Body of pancreas (tissue), 4 donors: Measurements from ENCODE around the gene AFF3. TPM values are rescaled to one million over a fixed set of nuclear protein-coding genes. Genes with fewer than 3 reads are reported as not detected.

Experiments used
- ATAC-seq: fragments of 150-250 bp; one replicate; pipeline ENCODE4 v1.9.1; 2016
- DNase-seq, 4 donors: peaks; one replicate each; pipeline ENCODE4 v3.0.0-alpha.2; 2019
- H3K27ac ChIP-seq, 4 donors: fragments of 200-600 bp; sonication (generic); 1 replicate in 3 of 4; 2 replicates in 1 of 4; pipeline versions ENCODE4 v1.5.1 to v1.6.1; 2016 to 2019; ENCODE audit warnings: mild to moderate bottlenecking in 1 of 4, mixed read lengths in 1 of 4, moderate library complexity in 1 of 4
- H3K27me3 ChIP-seq, 2 donors: fragments of 200-600 bp; sonication (generic); one replicate each; pipeline ENCODE4 v1.6.0; 2016; ENCODE audit warnings: mild to moderate bottlenecking in 1 of 2
- H3K36me3 ChIP-seq, 2 donors: fragments of 200-600 bp; sonication (generic); replicated peaks in 1 of 2; 2 replicates each; pipeline ENCODE4 v1.5.1; 2016; ENCODE audit warnings: low read depth in 2 of 2; ENCODE audit not compliant: insufficient read depth in 1 of 2
- H3K4me1 ChIP-seq: fragments of 200-600 bp; sonication (generic); one replicate; pipeline ENCODE4 v1.6.0; 2016
- H3K4me3 ChIP-seq, 2 donors: fragments of 200-600 bp; sonication (generic); 1 replicate in 1 of 2; 2 replicates in 1 of 2; pipeline ENCODE4 v1.5.1; 2016 to 2019
- H3K9me3 ChIP-seq, 3 donors: fragments of 200-600 bp; sonication (generic); 1 replicate in 2 of 3; 2 replicates in 1 of 3; pipeline ENCODE4 v1.5.1; 2016
- POLR2A ChIP-seq, 3 donors: fragments of 450-650 bp; IDR thresholded peaks; one replicate each; pipeline ENCODE4 v1.6.1; 2016; ENCODE audit warnings: antibody characterized with exemption in 3 of 3, mild to moderate bottlenecking in 2 of 3
- WGBS, 2 donors: methylation state at CpG; one replicate each; pipeline ENCODE4 v1.1.5; 2017; 5-methylcytosine and 5-hydroxymethylcytosine counted together
- intact Hi-C: fragments of 100-400 bp; cut with DNase I; formaldehyde crosslinking; loops from one replicate; pipeline ENCODE4 v1.15.1; 2023
- total RNA-seq, 2 donors: library from RNA; depleted of rRNA; stranded (reverse); fragments of >200 nt; gene quantifications; one replicate each; pipeline ENCODE4 v1.1.0, GENCODE V29; 2016
- TF ChIP-seq, protein P1 (sequence below), 7 experiments: fragments of 450-650 bp in 4 of 7; fragments of 200-600 bp in 3 of 7; sonication (generic) in 3 of 7; IDR thresholded peaks; one replicate each; pipeline ENCODE4 v1.5.1; 2016 to 2019; ENCODE audit warnings: antibody characterized with exemption in 7 of 7

Gene AFF3
- total RNA-seq, 2 donors from 2014 or later: 0.52 to 0.99 TPM

DNA sequence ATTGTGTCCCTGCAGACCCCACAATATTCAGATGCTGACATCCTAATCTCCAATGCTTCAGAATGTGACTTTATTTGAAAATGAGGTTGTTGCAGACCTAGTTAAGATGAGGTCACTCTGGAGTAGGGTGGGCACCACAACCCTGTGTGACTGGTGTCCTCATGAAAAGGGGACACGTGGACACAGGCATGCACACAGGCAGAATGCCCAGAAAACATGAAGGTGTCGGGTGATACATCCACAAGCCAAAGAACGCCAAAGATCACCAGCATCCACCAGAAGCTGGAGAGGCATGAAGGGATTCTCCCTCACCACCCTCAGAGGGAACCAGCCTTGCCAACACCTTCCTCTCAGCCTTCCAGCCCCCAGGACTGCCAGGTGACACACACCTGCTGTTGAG is 69.3 kb downstream of the AFF3 start:
- DNase-seq (no peak), ATAC-seq (no peak)
- no peak for TF ChIP-seq POLR2A (IDR thresholded peaks at IDR 0.05)
- TF ChIP-seq, protein P1, sequence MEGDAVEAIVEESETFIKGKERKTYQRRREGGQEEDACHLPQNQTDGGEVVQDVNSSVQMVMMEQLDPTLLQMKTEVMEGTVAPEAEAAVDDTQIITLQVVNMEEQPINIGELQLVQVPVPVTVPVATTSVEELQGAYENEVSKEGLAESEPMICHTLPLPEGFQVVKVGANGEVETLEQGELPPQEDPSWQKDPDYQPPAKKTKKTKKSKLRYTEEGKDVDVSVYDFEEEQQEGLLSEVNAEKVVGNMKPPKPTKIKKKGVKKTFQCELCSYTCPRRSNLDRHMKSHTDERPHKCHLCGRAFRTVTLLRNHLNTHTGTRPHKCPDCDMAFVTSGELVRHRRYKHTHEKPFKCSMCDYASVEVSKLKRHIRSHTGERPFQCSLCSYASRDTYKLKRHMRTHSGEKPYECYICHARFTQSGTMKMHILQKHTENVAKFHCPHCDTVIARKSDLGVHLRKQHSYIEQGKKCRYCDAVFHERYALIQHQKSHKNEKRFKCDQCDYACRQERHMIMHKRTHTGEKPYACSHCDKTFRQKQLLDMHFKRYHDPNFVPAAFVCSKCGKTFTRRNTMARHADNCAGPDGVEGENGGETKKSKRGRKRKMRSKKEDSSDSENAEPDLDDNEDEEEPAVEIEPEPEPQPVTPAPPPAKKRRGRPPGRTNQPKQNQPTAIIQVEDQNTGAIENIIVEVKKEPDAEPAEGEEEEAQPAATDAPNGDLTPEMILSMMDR (IDR thresholded peaks at IDR 0.05): no peak
- Histone ChIP-seq H3K4me3 (no peak overlapping the region), H3K36me3 (no peaks in the 10 kb centered on the region), H3K27me3 (no peaks in the 10 kb centered on the region), H3K9me3 (no peaks in the 10 kb centered on the region), H3K27ac (no peak overlapping the region), H3K4me1 (peaks cover 18% of the 10 kb centered on the region)
- 67 to 89% methylated on average over 3 of the region's 3 CpGs for WGBS, 2 donors
- intact Hi-C loops: no loop called here

DNA sequence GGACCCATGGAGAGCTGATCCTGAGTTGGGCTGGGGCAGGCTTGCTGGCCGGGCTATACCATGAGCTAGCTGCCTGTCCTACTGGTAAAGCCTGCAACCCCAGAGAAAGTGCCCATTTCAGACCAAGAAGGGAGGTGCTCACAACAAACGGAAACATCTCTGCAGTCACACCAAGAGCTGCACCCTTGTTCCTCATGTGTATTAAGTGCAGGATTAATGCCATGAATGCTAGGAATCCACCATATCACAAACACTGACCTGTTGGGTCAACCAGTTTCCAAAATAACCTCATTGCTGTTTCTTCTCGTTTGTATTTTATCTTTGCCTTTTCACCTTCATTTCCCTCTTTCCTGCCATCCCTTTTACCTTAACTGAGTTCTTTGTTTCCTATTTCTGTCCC is 69.9 kb downstream of the AFF3 start:
- H3K36me3 ChIP-seq: no peaks in the 10 kb centered on the region
- 78 to 80% methylated on average over 3 of the region's 3 CpGs for WGBS, 2 donors
- no peaks in the 10 kb centered on the region for H3K27me3 ChIP-seq
- ATAC-seq (no peak), DNase-seq (no peak)
- peaks cover 23% of the 10 kb centered on the region for H3K4me1 ChIP-seq
- intact Hi-C loops: no loop called here
- H3K27ac ChIP-seq: no peak overlapping the region
- no peaks in the 10 kb centered on the region for H3K9me3 ChIP-seq
- no peak overlapping the region for H3K4me3 ChIP-seq
- TF ChIP-seq POLR2A (IDR thresholded peaks at IDR 0.05): no peak
- TF ChIP-seq, protein P1 (IDR thresholded peaks at IDR 0.05): no peak

DNA sequence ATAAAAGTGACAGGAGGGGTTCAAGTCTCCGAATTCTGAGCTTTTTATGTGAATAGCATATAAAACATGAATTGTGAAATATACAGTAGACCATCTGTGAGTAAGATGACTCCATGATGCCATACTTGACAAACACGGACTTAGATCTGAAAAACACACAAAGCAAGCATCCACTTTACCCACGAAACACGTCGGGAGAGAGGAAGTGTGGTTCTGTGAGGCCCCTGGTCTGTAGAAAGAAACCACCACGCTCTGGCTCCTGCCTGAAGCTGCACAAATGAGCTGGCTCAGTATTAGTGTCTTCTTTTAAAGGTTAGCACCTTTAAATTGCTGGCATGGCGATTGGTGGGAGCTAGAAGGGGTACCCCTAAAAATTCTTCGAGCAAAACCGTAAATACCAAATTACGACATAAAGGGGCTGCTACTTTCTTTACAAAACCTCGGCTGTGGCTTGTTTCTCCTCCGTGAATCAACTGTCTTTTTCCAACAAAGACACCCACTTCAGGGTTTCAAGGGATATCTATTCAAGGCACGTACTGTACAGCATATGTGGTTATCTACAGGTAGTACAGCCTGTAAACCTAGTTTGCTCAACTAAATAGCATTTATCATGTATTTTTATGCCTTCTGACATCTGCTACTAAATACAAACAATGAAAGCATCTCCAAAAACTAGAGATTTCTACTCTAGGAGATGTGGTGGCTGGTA is 70.9 kb downstream of the AFF3 start:
- H3K9me3 ChIP-seq: no peaks in the 10 kb centered on the region
- H3K27me3 ChIP-seq: no peaks in the 10 kb centered on the region
- H3K4me1 ChIP-seq: peaks cover 33% of the 10 kb centered on the region

DNA sequence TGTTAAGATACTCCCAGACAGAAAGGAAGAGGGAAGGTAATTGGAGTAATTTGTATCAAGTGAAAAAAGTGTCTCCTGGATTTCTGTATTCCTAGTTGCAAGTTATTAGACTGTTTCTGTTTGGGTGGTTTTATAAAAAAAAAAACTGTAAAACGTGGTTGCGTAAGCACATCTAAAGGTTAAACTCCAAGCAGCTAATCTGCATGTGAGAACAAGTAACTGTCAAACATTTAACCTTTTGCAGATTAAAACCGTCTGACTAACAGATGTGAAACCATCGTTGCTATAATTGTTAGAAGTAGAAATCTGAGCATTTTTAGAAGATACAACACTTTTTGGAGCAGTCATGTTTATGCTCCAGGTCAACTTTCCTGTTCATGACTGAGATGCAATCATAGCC is 72.3 kb downstream of the AFF3 start:
- intact Hi-C loops: no loop called here
- H3K27me3 ChIP-seq: no peaks in the 10 kb centered on the region
- no peak overlapping the region for H3K27ac ChIP-seq
- H3K4me1 ChIP-seq: peaks cover 42% of the 10 kb centered on the region
- 6 to 12% methylated on average over 4 of the region's 4 CpGs for WGBS, 2 donors
- H3K36me3 ChIP-seq: no peaks in the 10 kb centered on the region
- H3K4me3 ChIP-seq: no peak overlapping the region
- no peak for DNase-seq
- peak; percentile 51 for ATAC-seq
- no peak for TF ChIP-seq POLR2A (IDR thresholded peaks at IDR 0.05)
- TF ChIP-seq, protein P1 (IDR thresholded peaks at IDR 0.05): no peak
- H3K9me3 ChIP-seq: no peaks in the 10 kb centered on the region

More for the DNA sequence above, 70.9 kb downstream of the AFF3 start:
- TF ChIP-seq POLR2A (IDR thresholded peaks at IDR 0.05): no peak
- TF ChIP-seq, protein P1 (IDR thresholded peaks at IDR 0.05): no peak
- Histone ChIP-seq H3K36me3 (no peaks in the 10 kb centered on the region), H3K4me3 (no peak overlapping the region), H3K27ac (no peak overlapping the region)
- DNase-seq (no peak), ATAC-seq (no peak)
- 75 to 85% methylated on average over 13 of the region's 13 CpGs for WGBS, 2 donors
- intact Hi-C loops: no loop called here

DNA sequence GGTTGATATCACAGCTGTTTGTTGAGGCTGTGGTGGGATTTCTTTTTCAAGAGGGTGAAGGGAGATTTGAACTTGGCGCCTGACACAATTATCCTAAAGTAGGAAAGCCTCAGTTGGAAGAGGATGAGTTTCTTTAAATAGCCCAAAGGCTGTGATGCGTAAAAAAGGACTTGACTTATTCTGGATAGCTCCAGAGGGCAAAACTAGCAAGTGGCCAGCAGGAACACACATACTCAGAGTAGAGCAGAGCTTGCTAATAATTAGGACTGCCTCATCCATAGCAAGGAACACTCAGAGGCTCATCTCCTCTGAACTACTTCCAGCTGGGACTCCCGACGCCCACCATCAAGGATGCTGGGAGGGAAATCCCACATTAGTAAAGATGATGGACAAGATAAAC is 74.0 kb downstream of the AFF3 start:
- no peak overlapping the region for H3K4me3 ChIP-seq
- intact Hi-C loops: no loop called here
- 92 to 93% methylated on average over 4 of the region's 4 CpGs for WGBS, 2 donors
- DNase-seq (no peak), ATAC-seq (no peak)
- H3K36me3 ChIP-seq: no peaks in the 10 kb centered on the region
- no peak for TF ChIP-seq POLR2A (IDR thresholded peaks at IDR 0.05)
- TF ChIP-seq, protein P1 (IDR thresholded peaks at IDR 0.05): no peak
- peaks cover 42% of the 10 kb centered on the region for H3K4me1 ChIP-seq
- peak overlapping the region; percentile 45 to 69 (median 60) for H3K27ac ChIP-seq
- no peaks in the 10 kb centered on the region for H3K27me3 ChIP-seq
- no peaks in the 10 kb centered on the region for H3K9me3 ChIP-seq
